ENCODE data around the gene HDAC11.

Gene HDAC11

GRCh38 chr3:13543253-13543652, 63.1 kb downstream of the HDAC11 start:
- no peak for DNase-seq (ENCODE audit: low spot score)

- no peak for DNase-seq (ENCODE audit: low spot score)
Observed at GRCh38 chr3:13544293-13544831, 64.3 kb downstream of the HDAC11 start.

- DNase-seq (ENCODE audit: low spot score) = no peak
Observed at GRCh38 chr3:13544951-13545651, 65.0 kb downstream of the HDAC11 start.

DNA sequence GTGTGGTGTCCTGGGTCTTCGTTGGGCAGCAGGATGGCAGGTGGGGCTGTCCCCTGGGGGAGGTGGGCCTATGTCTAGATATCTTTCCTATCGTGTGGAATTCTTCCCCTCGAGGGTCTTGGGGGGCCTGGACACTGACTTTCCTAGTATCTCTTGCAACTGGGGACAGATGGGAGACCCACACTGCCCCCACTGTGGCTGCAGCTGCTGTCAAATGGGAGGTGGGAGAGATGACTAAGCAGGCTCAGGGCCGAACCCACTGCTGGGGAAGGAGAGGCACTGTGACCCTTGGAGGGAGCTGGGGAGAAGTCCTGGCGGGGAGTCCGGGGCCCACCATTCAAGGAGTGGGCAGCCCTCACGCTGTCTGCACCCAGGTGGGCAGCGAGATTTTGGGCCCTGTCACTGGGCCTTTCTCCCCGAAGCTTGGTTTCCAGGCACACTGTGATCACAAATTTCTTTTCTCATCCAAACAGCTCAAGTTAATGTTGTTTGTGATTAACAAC, 65.9 kb downstream of the HDAC11 start:
- no peak for DNase-seq (ENCODE audit: low spot score)

GRCh38 chr3:13546667-13547171, 66.6 kb downstream of the HDAC11 start:
- no peak for DNase-seq (ENCODE audit: low spot score)

- no peak for DNase-seq (ENCODE audit: low spot score)
Observed at GRCh38 chr3:13547591-13548371, 67.7 kb downstream of the HDAC11 start.

DNA sequence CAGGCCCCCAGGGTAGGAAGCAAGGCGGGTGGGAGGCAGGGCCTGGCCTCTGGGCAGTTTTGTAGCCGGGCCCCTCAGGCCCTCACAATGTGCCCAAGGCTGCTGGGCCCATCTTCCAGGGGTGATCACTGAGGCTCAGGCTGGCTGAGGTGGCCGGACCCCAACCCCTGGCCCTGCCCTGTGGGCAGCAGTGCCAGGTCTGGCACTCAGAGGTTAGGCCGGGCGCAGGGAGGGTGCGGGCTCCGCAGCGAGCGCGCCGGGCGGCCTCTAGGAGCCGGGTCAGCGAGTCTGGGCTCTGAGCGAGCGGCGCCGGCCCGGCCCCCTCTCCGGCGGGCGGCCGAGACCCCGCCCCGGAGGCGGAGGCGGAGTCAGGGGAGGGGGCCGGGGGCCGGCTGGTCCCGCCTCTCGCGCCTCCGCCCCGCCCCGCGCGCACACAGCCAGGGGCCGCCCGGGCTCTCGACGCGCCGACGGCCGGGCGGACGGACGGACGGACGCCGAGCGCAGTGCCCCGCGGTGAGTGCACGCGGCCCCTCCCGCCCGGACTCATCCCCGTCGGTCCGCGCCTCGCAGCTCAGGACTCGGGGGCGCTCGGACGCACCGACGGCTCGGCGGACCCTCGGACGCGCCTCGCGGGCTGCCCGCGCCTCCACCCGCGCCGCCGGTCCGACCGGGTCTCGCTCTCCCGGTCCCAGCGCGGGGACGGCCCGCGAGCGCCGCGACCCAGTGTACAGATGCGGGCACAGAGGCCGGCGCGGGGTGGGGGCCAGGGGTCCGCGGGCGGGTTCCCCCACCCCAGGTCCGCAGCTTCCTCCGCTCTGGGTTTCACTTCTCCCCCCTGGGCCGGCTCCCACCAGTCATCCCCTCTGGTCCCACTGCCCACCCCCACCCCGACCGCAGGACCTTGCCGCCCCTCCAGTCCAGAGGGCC, 68.9 kb downstream of the HDAC11 start, which contains the start of gene FBLN2:
Gene FBLN2, plus strand, starts transcription at position 430 of the 927 bp plus-strand sequence. CDS start 21,231 bp downstream, outside the sequence.
- DNase-seq (ENCODE audit: low spot score) = peak; percentile 81

DNA sequence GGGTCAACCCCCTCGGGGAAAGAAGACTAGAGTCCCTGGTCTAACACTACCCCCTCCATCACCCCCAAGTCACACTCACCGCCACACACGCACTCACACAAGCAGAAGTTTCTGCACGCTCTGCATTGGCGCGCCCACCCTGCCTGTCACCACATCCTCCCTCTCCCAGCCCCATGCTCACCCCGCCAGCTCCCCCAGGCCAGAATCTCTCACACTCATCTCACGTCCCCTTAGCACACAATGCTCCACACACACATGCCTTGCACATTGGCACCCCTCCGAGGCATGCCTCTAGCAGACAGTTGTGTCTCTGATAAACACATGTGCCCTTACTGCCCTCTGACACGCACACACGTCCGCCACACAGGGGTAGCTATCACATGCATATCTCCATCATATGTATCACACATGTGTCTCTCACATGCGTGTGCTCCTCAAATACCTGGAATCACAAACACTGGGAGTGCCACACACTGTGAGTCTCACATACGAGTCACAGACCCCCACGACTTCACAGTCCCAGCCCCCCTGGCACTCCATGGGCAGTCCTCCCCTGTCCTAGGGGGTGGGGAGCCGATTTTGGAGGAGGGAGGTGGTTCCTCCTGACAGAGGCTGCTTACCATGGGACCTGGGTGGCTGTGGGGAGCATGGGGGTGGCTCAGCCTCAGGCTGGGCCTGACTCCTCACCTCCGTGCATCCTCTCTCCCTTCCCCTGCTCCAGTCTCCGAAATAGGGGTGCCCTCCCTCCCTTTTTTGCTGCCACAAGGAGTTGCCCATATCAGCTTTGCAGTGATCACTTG, 69.7 kb downstream of the HDAC11 start:
- no peak for DNase-seq (ENCODE audit: low spot score)

DNA sequence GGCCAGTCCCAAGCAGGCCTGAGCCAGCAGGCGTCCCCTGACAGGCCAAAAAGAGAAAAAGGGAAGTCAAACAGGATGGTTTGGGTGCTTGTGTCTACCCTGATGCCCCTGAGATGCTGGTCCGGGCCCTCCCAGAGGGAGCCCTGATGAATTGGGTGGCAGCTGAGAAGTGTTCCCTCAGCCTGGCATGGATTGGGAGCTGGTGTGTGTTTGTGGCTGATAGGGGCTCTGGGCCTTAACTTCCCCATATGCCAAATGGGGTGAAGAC, 70.3 kb downstream of the HDAC11 start:
- DNase-seq (ENCODE audit: low spot score) = no peak

DNA sequence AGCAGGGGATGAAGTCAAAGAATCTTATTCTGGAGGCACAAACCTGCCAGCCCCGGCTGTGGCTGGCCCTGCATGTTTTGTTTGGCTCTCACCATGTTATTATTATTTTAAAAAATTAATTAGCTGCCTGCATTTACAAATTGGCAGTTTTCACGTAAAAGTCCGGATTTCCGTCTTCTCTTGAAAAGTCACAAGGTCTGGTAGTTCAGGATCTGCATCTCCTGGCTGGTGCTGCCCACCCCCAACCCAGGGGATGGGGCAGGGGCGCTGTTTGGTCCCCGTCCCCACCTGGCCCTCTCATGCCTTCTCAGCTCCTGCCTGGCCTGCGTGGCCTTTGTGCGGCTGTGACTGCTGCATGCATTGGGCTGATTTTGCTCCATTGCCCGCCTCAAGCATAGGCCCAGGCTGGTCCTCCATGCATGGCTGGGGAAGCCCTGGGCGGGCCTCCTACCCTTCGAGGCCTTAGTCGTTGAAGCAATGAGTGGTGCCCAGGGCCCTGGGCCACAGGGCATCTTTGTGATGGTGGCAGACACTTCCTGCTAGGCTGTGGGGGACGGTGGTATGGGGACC, 70.8 kb downstream of the HDAC11 start:
- DNase-seq (ENCODE audit: low spot score) = no peak

GRCh38 chr3:13552857-13553652, 72.9 kb downstream of the HDAC11 start:
- no peak for DNase-seq (ENCODE audit: low spot score)

DNA sequence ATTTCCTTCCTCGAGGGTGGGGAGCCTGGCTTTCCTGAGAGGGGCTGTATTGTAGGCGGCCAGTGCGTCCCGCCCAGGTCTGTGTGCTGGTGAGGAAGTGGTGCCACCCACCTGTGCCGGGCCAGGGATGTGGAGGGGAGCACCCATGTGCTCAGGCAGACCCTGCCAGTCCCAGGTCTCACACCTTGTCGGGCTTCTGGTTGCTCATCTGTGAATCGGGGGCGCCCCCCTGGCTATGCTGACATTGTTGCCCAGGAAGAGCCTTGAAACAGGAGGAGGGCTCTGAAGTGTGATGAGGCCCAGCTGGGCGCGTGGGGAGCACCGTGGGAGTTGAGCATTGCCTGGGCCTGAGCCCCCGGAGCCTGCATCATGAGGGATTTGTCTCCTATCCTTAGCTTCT, 73.6 kb downstream of the HDAC11 start:
- DNase-seq (ENCODE audit: low spot score) = no peak

DNA sequence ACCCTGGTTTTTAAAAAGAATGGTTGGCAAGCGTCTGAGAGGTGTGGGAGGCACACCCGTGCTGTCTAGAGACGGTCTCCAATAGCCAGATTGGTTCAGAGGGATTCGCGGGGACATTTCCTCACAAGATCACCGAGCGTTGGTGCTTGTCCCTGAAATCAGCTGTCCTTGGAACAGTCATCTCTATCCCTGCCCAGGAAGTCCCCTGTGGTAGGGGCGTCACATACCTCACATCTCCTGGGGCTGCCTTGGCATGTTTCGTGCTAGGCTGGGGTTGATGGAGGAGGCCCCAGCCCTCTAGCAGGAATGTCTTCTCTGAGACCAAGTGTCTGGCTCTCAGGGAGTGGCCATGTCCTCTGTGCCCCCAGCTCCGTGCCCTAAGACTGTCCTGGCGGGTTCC, 75.6 kb downstream of the HDAC11 start:
- DNase-seq (ENCODE audit: low spot score) = no peak

Data from left forelimb (tissue), 1 donor.